Psoas muscle (tissue), 8 donors: ENCODE measurements around the gene AHNAK2. TPM values are rescaled to one million over a fixed set of nuclear protein-coding genes. Genes with fewer than 3 reads are reported as not detected.
"Not testable (repeated sequence)": the region's sequence is repeated elsewhere in the genome, so short reads cannot be mapped to it uniquely, and the experiment has no call there.

Experiments
- ATAC-seq, 4 donors: fragments of 200-7000 bp; cut with Tn5 transposase; one replicate each; pipeline ENCODE4 v1.9.1; 2020; ENCODE audit warnings: moderate library complexity in 3 of 4, mild to moderate bottlenecking in 2 of 4
- DNase-seq, 2 donors: peaks; one replicate each; pipeline ENCODE4 v3.0.0-alpha.2; 2020
- H3K27ac ChIP-seq: fragments of 200-600 bp; one replicate; pipeline ENCODE4 v1.8.0; 2022
- H3K27me3 ChIP-seq, 3 donors: fragments of 200-600 bp in 1 of 3; one replicate each; pipeline versions ENCODE4 v1.6.1 to v1.8.0; 2013 to 2022; ENCODE audit warnings: low read length in 2 of 3, mild to moderate bottlenecking in 2 of 3, moderate library complexity in 1 of 3; ENCODE audit not compliant: insufficient read depth in 3 of 3
- H3K36me3 ChIP-seq, 2 donors: fragments of 200-600 bp in 1 of 2; one replicate each; pipeline versions ENCODE4 v1.6.1 to v1.8.0; 2013 to 2022; ENCODE audit warnings: low read depth in 1 of 2, mild to moderate bottlenecking in 1 of 2, moderate library complexity in 1 of 2; ENCODE audit not compliant: insufficient read depth in 1 of 2
- H3K4me1 ChIP-seq: fragments of 200-600 bp; one replicate; pipeline ENCODE4 v1.8.0; 2022
- H3K4me3 ChIP-seq: fragments of 200-600 bp; one replicate; pipeline ENCODE4 v1.8.0; 2022; ENCODE audit warnings: mild to moderate bottlenecking
- H3K9me3 ChIP-seq: fragments of 200-600 bp; one replicate; pipeline ENCODE4 v1.8.0; 2022
- WGBS, 3 donors: extraction: QIAGEN DNeasy Blood & Tissue Kit; methylation state at CpG; one replicate each; pipeline versions ENCODE4 v1.1.6 to v1.1.7; 2013; 5-methylcytosine and 5-hydroxymethylcytosine counted together
- intact Hi-C, 2 donors: fragments of 100-400 bp; cut with DNase I; formaldehyde crosslinking; loops; one replicate each; pipeline versions ENCODE4 v1.11.0 to v1.14.2; 2022
- polyA plus RNA-seq, 3 donors: library from polyadenylated mRNA; stranded (reverse); fragments of 200-250 nt; gene quantifications; one replicate each; pipeline ENCODE4 v1.2.3, GENCODE V29; 2013
- total RNA-seq, 4 donors: library from RNA; stranded (reverse); fragmentation: NEBNext Ultra II Directional in 2 of 4; extraction: Animal tissue kit (Norgen Biotek cat#: 25700) in 2 of 4; gene quantifications; one replicate each; pipeline versions ENCODE4 v1.2.1 to v1.2.4, GENCODE V29; 2021 to 2023
- TF ChIP-seq, protein P1 (sequence below): fragments of 200-600 bp; IDR thresholded peaks from one replicate; pipeline ENCODE4 v1.8.0; 2022; ENCODE audit warnings: antibody characterized with exemption
- donor health status: healthy with polysubstance abuse.
- donor health status: DM: no; HTN: no; CAD: no; lungs with moderate emphysema.
- donor health status: Bipolar disorder and iron deficiency.
- donor health status: healthy.
- donor health status: DM: yes; HTN: yes; CAD: no.
- donor health status: DM: no; HTN: no; CAD: no.
- donor health status: DM: no; HTN: no; CAD: no.
- donor health status: DM: yes; HTN: yes; CAD: no.

Gene AHNAK2
- total and polyA plus RNA-seq, 7 donors = 0.69 to 4.7 (median 2.0) TPM

DNA sequence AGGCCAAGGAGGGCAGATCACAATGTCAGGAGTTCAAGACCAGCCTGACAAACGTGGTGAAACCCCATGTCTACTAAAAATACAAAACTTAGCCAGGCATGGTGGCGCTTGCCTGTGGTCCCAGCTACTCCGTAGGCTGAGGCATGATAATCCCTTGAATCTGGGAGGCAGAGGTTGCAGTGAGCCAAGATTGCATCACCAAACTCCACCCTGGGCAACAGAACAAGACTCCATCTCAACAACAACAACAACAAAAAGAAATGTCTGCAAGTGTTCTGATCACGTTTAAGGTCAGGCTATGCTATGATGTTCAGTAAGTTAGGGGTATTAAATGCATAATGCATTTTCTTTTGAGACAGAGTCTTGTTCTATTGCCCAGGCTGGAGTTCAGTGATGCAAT, 60.2 kb downstream of the AHNAK2 start:
- 28 to 53% (median 34%) methylated on average over 4 of the region's 4 CpGs for WGBS, 3 donors
- ATAC-seq (no peak), DNase-seq (no peak)
- H3K4me3 ChIP-seq = no peak overlapping the region
- H3K27me3 ChIP-seq = peaks cover 0 to 18% (median 0%) of the 10 kb centered on the region in 3 donors
- no peaks in the 10 kb centered on the region for H3K36me3 ChIP-seq
- intact Hi-C loops = no loop called here
- H3K27ac ChIP-seq = no peak overlapping the region
- peaks cover under 1% of the 10 kb centered on the region for H3K9me3 ChIP-seq
- TF ChIP-seq, protein P1, sequence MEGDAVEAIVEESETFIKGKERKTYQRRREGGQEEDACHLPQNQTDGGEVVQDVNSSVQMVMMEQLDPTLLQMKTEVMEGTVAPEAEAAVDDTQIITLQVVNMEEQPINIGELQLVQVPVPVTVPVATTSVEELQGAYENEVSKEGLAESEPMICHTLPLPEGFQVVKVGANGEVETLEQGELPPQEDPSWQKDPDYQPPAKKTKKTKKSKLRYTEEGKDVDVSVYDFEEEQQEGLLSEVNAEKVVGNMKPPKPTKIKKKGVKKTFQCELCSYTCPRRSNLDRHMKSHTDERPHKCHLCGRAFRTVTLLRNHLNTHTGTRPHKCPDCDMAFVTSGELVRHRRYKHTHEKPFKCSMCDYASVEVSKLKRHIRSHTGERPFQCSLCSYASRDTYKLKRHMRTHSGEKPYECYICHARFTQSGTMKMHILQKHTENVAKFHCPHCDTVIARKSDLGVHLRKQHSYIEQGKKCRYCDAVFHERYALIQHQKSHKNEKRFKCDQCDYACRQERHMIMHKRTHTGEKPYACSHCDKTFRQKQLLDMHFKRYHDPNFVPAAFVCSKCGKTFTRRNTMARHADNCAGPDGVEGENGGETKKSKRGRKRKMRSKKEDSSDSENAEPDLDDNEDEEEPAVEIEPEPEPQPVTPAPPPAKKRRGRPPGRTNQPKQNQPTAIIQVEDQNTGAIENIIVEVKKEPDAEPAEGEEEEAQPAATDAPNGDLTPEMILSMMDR = no peak
- H3K4me1 ChIP-seq = no peaks in the 10 kb centered on the region

DNA sequence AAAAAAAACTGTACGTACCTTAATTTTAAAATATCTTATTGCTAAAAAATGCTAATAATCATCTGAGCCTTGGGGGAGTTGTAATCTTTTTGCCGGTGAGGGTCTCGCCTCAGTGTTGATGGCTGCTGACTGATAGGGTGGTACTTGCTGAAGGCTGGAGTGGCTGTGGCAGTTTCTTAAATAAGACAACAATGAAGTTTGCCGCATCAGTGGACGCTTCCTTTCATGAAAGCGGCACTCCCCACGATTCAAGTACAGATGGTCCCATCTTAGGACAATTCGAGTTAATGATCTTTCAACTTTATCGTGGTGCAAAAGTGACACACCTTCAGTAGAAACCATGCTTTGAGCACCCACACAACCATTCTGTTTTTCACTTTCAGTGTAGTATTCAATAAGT, 61.1 kb downstream of the AHNAK2 start:
- intact Hi-C loops = no loop called here
- Histone ChIP-seq H3K27me3 (peaks cover 0 to 21% (median 0%) of the 10 kb centered on the region in 3 donors), H3K9me3 (peaks cover 9% of the 10 kb centered on the region), H3K4me3 (no peak overlapping the region), H3K36me3 (no peaks in the 10 kb centered on the region), H3K27ac (no peak overlapping the region), H3K4me1 (no peaks in the 10 kb centered on the region)
- ATAC-seq (no peak), DNase-seq (no peak)
- TF ChIP-seq, protein P1 = no peak
- WGBS, 3 donors = 88 to 94% (median 89%) methylated on average over 9 of the region's 9 CpGs

DNA sequence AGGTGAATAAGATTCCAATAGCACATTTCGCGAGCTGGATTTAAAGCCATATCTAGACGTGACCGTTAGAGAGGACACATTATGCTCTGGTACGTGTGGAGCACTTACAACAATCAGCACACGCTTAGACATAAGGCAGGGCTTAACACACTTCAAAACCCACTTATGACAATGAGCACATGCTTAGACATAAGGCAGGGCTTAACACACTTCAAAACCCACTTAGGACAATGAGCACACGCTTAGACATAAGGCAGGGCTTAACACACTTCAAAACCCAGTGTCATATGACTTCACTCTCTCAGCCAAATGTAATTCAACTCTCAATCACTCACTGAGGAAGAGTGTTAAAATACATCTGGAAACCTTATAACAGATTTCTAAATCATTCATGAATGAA, 64.7 kb downstream of the AHNAK2 start:
- ATAC-seq = no peak
- DNase-seq = no peak
- peaks cover 0 to 29% (median 2%) of the 10 kb centered on the region in 3 donors for H3K27me3 ChIP-seq
- intact Hi-C loops = no loop called here
- H3K4me3 ChIP-seq = no peak overlapping the region
- TF ChIP-seq, protein P1 = no peak
- no peak overlapping the region for H3K27ac ChIP-seq
- H3K9me3 ChIP-seq = peaks cover 10% of the 10 kb centered on the region
- WGBS, 3 donors = 56 to 66% (median 61%) methylated on average over 7 of the region's 7 CpGs
- no peaks in the 10 kb centered on the region for H3K4me1 ChIP-seq
- no peaks in the 10 kb centered on the region for H3K36me3 ChIP-seq

DNA sequence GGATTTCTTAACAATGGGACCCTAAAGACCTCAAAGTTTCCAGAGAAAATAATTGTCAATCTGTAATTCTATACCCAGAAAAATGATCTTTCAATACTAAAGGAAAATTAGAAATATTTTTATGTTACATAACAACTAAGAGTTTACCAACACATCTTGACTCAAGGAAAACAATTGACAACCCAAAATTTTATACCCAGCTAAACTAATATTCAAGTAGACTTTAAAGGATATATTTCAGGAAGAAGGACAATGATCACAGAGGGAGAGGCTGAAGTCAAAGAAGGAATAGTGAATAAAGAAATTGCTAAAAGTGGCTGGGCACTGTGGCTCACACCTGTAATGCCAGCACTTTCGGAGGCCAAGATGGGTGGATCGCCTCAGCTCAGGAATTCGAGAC, 66.1 kb downstream of the AHNAK2 start:
- Histone ChIP-seq H3K4me1 (no peaks in the 10 kb centered on the region), H3K27ac (no peak overlapping the region), H3K4me3 (no peak overlapping the region), H3K27me3 (peaks cover 0 to 29% (median 2%) of the 10 kb centered on the region in 3 donors), H3K9me3 (peaks cover 10% of the 10 kb centered on the region), H3K36me3 (no peaks in the 10 kb centered on the region)
- DNase-seq (no peak), ATAC-seq (no peak)
- 90 to 91% (median 90%) methylated on average over 3 of the region's 3 CpGs for WGBS, 3 donors
- TF ChIP-seq, protein P1 = no peak
- intact Hi-C loops = no loop called here

DNA sequence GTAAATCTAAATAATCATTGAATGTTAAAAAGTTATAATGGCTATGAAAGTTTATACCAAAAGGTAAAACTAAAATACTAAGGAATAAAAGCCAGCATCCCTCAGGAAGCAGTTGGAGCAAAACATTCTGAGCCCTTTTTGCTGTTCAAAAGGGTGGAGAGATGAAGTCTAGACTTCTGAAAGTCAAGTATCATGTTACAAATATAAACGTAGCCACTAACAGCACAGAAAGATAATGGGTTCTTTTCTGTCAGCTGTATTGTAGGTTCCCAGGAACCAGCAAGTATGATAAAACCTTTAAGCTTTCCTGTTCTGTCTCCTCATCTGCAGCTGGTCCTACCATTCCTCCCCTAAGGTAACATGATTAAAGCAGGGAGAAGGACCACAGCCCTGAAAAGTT, 69.9 kb downstream of the AHNAK2 start:
- H3K4me1 ChIP-seq = no peaks in the 10 kb centered on the region
- no peak overlapping the region for H3K4me3 ChIP-seq
- H3K9me3 ChIP-seq = peaks cover 10% of the 10 kb centered on the region
- WGBS, 3 donors = 0 to 4% (median 3%) methylated on average over 1 of the region's 1 CpG
- H3K36me3 ChIP-seq = no peaks in the 10 kb centered on the region
- no peak for DNase-seq
- TF ChIP-seq, protein P1 = no peak
- intact Hi-C loops = no loop called here
- ATAC-seq = no peak
- H3K27me3 ChIP-seq = peaks cover 0 to 19% (median 2%) of the 10 kb centered on the region in 3 donors
- no peak overlapping the region for H3K27ac ChIP-seq

DNA sequence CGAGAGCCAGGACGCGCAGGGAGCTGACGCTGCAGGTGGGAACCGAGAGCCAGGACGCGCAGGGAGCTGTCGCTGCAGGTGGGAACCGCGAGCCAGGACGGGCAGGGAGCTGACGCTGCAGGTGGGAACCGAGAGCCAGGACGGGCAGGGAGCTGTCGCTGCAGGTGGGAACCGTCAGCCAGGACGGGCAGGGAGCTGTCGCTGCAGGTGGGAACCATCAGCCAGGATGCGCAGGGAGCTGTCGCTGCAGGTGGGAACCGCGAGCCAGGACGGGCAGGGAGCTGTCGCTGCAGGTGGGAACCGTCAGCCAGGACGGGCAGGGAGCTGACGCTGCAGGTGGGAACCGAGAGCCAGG, 72.6 kb downstream of the AHNAK2 start:
- H3K36me3 ChIP-seq, H3K27ac ChIP-seq, H3K4me3 ChIP-seq, DNase-seq, H3K9me3 ChIP-seq, intact Hi-C loops, H3K4me1 ChIP-seq, ATAC-seq: not testable (repeated sequence)
- peaks cover 0 to 13% (median 0%) of the 10 kb centered on the region in 3 donors for H3K27me3 ChIP-seq
- 80 to 83% (median 81%) methylated on average over 25 to 28 of the region's 28 CpGs for WGBS, 3 donors

DNA sequence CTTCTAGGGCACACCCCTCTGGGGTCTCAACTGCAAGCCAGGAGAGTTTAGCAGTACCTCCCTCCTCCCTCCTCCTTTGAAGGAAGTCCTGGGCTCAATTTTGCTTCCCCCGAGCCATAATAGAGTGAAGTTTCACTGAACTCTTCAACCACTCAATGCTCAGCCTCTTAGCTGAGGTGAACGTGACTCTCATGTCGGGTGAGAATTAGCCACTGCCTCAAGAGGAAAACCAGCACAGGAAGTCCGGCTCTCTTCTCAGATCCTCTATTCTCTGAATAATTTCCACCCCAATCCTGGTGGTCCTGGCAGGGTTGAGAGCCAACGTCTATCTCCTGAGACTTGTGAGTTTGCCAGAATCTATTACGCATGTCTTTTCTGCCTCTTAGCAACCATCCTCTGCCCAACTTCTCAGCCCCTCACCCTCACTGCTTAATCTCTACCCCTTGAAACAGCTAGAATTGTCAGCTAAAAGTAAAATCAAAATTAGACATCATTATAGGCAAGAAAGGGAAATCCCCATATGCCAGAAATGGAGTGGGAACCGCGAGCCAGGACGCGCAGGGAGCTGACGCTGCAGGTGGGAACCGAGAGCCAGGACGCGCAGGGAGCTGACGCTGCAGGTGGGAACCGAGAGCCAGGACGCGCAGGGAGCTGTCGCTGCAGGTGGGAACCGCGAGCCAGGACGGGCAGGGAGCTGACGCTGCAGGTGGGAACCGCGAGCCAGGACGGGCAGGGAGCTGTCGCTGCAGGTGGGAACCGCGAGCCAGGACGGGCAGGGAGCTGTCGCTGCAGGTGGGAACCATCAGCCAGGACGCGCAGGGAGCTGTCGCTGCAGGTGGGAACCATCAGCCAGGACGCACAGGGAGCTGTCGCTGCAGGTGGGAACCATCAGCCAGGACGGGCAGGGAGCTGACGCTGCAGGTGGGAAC, 73.3 kb downstream of the AHNAK2 start:
- H3K4me1 ChIP-seq, intact Hi-C loops, ATAC-seq, H3K36me3 ChIP-seq, DNase-seq, H3K27me3 ChIP-seq, H3K27ac ChIP-seq, H3K4me3 ChIP-seq, H3K9me3 ChIP-seq: not testable (repeated sequence)
- WGBS, 3 donors = 67 to 74% (median 68%) methylated on average over 31 to 38 of the region's 38 CpGs
